NCI-H187 (cell line): ENCODE measurements around the gene DPPA4.

Experiments
- DNase-seq, 2 experiments: peaks; one replicate each; lab custom pipeline; 2025; lab: John Stamatoyannopoulos, UW

DPPA4 gene

GRCh38 chr3:109338322-109338721 is 976 bp upstream of the DPPA4 start:
- DNase-seq: no peak

GRCh38 chr3:109336291-109336861 is 970 bp downstream of the DPPA4 start:
- DNase-seq: no peak

GRCh38 chr3:109334572-109334971 is 2.8 kb downstream of the DPPA4 start:
- DNase-seq: no peak

- DNase-seq: no peak
Observed at GRCh38 chr3:109331692-109332091, 5.7 kb downstream of the DPPA4 start.

- no peak for DNase-seq
Observed at GRCh38 chr3:109330405-109330804, 6.9 kb downstream of the DPPA4 start.

- DNase-seq: no peak
Observed at GRCh38 chr3:109328202-109328601, 9.1 kb downstream of the DPPA4 start.

- no peak for DNase-seq
Observed at GRCh38 chr3:109325657-109326056, 11.7 kb downstream of the DPPA4 start.

- DNase-seq: no peak
Observed at GRCh38 chr3:109325109-109325508, 12.2 kb downstream of the DPPA4 start.

- no peak for DNase-seq
Observed at GRCh38 chr3:109316162-109316730, 21.1 kb downstream of the DPPA4 start, which contains the start of gene DPPA2. Gene DPPA2 (minus strand): TSS chr3:109316517. CDS start chr3:109314542, 1,975 bp downstream.

- DNase-seq: no peak
Observed at GRCh38 chr3:109313061-109313460, 24.3 kb downstream of the DPPA4 start.

GRCh38 chr3:109297496-109297895 is 39.9 kb downstream of the DPPA4 start:
- DNase-seq: no peak

- no peak for DNase-seq
Observed at GRCh38 chr3:109284071-109284470, 53.3 kb downstream of the DPPA4 start.

- DNase-seq: no peak
Observed at GRCh38 chr3:109278546-109278945, 58.8 kb downstream of the DPPA4 start.

GRCh38 chr3:109278141-109278540 is 59.2 kb downstream of the DPPA4 start:
- no peak for DNase-seq
